ENCODE results near the gene KCNJ10.

GRCh38 chr1:160099716-160100375 is 29.9 kb upstream of the KCNJ10 start:
- TF ChIP-seq CTCF (IDR thresholded peaks at IDR 0.05; ENCODE audit: insufficient read depth, low read length, poor library complexity, severe bottlenecking) (no peak), EZH2phosphoT487 (conservative IDR thresholded peaks at IDR 0.05; ENCODE audit: low read length) (no peak)
